H1 (cell line): ENCODE results near the gene LTO1.
A peak's percentile ranks its signal among the peaks of the same experiment; 100 is the strongest.

Source experiments
- CTCF ChIP-seq, 3 experiments: IDR thresholded peaks; 1 replicate in 2 of 3; 2 replicates in 1 of 3; pipeline versions ENCODE4 v1.5.1 to v1.6.1; 2011; ENCODE audit warnings: low read length in 3 of 3, mild to moderate bottlenecking in 3 of 3, inconsistent platforms in 2 of 3, low read depth in 1 of 3, moderate library complexity in 1 of 3; ENCODE audit not compliant: insufficient read depth in 1 of 3; ENCODE audit errors: control extremely low read depth in 1 of 3
- HDAC2 ChIP-seq, 2 experiments: fragments of 300-600 bp in 1 of 2; sonication (generic) in 1 of 2; IDR thresholded peaks; 2 replicates each; pipeline ENCODE4 v1.6.1; 2011 to 2012; ENCODE audit warnings: low read depth in 2 of 2, low read length in 2 of 2, mild to moderate bottlenecking in 2 of 2, moderate library complexity in 2 of 2, borderline replicate concordance in 1 of 2, inconsistent platforms in 1 of 2
- POLR2A ChIP-seq, 2 experiments: IDR thresholded peaks; 1 replicate in 1 of 2; 2 replicates in 1 of 2; pipeline ENCODE4 v1.6.1; 2011; ENCODE audit warnings: low read depth in 2 of 2, low read length in 2 of 2, mild to moderate bottlenecking in 2 of 2; ENCODE audit errors: control extremely low read depth in 1 of 2
- POLR2AphosphoS5 ChIP-seq: IDR thresholded peaks from 2 replicates; pipeline ENCODE4 v1.6.1; 2011; ENCODE audit warnings: low read depth, low read length

DNA sequence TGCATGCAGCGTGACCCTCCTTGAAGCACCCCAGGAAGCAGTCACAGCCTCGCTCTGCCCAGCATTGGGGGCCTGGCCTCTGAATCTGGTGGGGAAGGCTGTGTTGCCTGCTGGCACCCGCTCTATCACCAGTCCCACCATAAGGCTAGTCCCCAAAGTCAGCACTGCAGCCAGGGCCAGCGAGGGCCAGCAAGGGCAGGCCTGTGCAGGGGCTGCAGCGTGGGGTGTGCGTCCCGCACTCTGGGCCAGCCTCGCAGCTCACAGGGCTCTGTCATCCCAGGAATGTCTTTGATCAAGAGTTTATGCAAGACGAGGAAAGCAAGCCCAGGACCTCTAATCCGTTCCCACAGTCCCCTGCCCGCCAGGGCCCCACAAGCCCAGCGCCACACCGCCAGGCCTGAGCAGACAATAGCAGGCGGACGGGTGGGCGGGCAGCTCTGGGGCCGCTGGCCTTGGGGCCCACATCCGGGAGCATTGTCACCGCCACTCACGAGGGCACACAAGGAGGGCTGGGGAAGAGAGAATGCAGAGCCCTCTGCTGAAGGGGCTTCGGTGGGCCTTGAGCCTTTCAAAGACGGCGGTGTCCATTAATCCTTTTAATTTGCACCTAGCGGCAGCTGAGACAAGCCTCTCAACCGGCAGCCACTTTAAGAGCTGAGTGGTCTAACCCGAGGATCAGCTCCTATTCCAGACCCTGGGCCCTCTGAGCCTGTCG, 17.1 kb downstream of the LTO1 start:
- TF ChIP-seq POLR2A (IDR thresholded peaks at IDR 0.05; ENCODE audit: control extremely low read depth in 1 of 2, low read depth in 2 of 2, low read length in 2 of 2), result no peak
- no peak for TF ChIP-seq CTCF (IDR thresholded peaks at IDR 0.05; ENCODE audit: control extremely low read depth in 1 of 3, insufficient read depth in 1 of 3, low read depth in 1 of 3, low read length in 3 of 3)
- TF ChIP-seq POLR2AphosphoS5, result no peak
- 0 out of 4 replicates have a peak, but pooled peaks of 1 of the 2 experiments have one; percentile 42 for TF ChIP-seq HDAC2 (IDR thresholded peaks at IDR 0.05; ENCODE audit: borderline replicate concordance in 1 of 2, low read depth in 2 of 2, low read length in 2 of 2)
